ENCODE measurements around the gene PAFAH1B1.

GRCh38 chr17:2703606-2704005 lies 110.2 kb downstream of the PAFAH1B1 start:
- no peak for TF ChIP-seq FOXA1 (IDR thresholded peaks at IDR 0.05)
- TF ChIP-seq, protein P1, sequence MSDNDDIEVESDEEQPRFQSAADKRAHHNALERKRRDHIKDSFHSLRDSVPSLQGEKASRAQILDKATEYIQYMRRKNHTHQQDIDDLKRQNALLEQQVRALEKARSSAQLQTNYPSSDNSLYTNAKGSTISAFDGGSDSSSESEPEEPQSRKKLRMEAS (IDR thresholded peaks at IDR 0.05): no peak
- TF ChIP-seq RAD21 (IDR thresholded peaks at IDR 0.05): no peak
